HEK293T (cell line): ENCODE measurements around the gene LARP4B.
A peak's percentile ranks its signal among the peaks of the same experiment; 100 is the strongest.

ENCODE experiments used
- CTCF ChIA-PET: fragments of 350-600 bp; formaldehyde crosslinking; extraction: SDS; loops from one replicate; lab custom pipeline; 2021; ENCODE audit warnings: antibody characterized with exemption, inconsistent platforms; lab: Yijun Ruan, JAX
- POLR2A ChIA-PET: fragments of 350-600 bp; formaldehyde crosslinking; extraction: SDS; loops from one replicate; lab custom pipeline; 2020; ENCODE audit warnings: antibody characterized with exemption, inconsistent platforms; lab: Yijun Ruan, JAX
- DNase-seq: peaks from one replicate; pipeline ENCODE4 v3.0.0; 2012; ENCODE audit warnings: mixed read lengths; ENCODE audit errors: extremely low spot score
- ARNT ChIP-seq: fragments of 450-650 bp; IDR thresholded peaks from 2 replicates; pipeline ENCODE4 v1.6.1; 2017; ENCODE audit warnings: mild to moderate bottlenecking
- BHLHE40 ChIP-seq: fragments of 450-650 bp; IDR thresholded peaks from 2 replicates; pipeline ENCODE4 v1.6.1; 2016; ENCODE audit warnings: mild to moderate bottlenecking, moderate library complexity, borderline replicate concordance
- CTBP1 ChIP-seq: fragments of 450-650 bp; IDR thresholded peaks from 2 replicates; pipeline ENCODE4 v1.6.1; 2016; ENCODE audit warnings: borderline replicate concordance
- ELF4 ChIP-seq: fragments of 450-650 bp; IDR thresholded peaks from 2 replicates; pipeline ENCODE4 v1.6.1; 2017; ENCODE audit warnings: antibody characterized with exemption
- FOXA1 ChIP-seq: fragments of 450-650 bp; IDR thresholded peaks from 2 replicates; pipeline ENCODE4 v1.6.1; 2016; ENCODE audit warnings: mild to moderate bottlenecking
- FOXK2 ChIP-seq: fragments of 450-650 bp; IDR thresholded peaks from 2 replicates; pipeline ENCODE4 v1.6.1; 2016; ENCODE audit warnings: mild to moderate bottlenecking
- FOXM1 ChIP-seq: fragments of 450-650 bp; IDR thresholded peaks from 2 replicates; pipeline ENCODE4 v1.6.1; 2017; ENCODE audit warnings: mild to moderate bottlenecking, borderline replicate concordance
- HDGF ChIP-seq: fragments of 450-650 bp; IDR thresholded peaks from 2 replicates; pipeline ENCODE4 v1.6.1; 2017; ENCODE audit warnings: antibody characterized with exemption, borderline replicate concordance
- L3MBTL2 ChIP-seq: fragments of 450-650 bp; conservative IDR thresholded peaks from 2 replicates; pipeline ENCODE4 v1.6.1; 2016; ENCODE audit warnings: mild to moderate bottlenecking
- LEF1 ChIP-seq: fragments of 450-650 bp; IDR thresholded peaks from 2 replicates; pipeline ENCODE4 v1.6.1; 2017; ENCODE audit warnings: mild to moderate bottlenecking, borderline replicate concordance
- NFRKB ChIP-seq: fragments of 450-650 bp; IDR thresholded peaks from 2 replicates; pipeline ENCODE4 v1.6.1; 2016; ENCODE audit warnings: mild to moderate bottlenecking, moderate library complexity
- SP1 ChIP-seq: fragments of 450-650 bp; IDR thresholded peaks from 2 replicates; pipeline ENCODE4 v1.6.1; 2017
- SUZ12 ChIP-seq: fragments of 450-650 bp; IDR thresholded peaks from 2 replicates; pipeline ENCODE4 v1.6.1; 2016; ENCODE audit warnings: mild to moderate bottlenecking
- TARDBP ChIP-seq: fragments of 450-650 bp; IDR thresholded peaks from 2 replicates; pipeline ENCODE4 v1.6.1; 2016
- ZNF384 ChIP-seq: fragments of 450-650 bp; IDR thresholded peaks from 2 replicates; pipeline ENCODE4 v1.6.1; 2016
- TF ChIP-seq, protein P1 (sequence below): fragments of 450-650 bp; IDR thresholded peaks from 2 replicates; pipeline ENCODE4 v1.6.1; 2016

The LARP4B gene

DNA sequence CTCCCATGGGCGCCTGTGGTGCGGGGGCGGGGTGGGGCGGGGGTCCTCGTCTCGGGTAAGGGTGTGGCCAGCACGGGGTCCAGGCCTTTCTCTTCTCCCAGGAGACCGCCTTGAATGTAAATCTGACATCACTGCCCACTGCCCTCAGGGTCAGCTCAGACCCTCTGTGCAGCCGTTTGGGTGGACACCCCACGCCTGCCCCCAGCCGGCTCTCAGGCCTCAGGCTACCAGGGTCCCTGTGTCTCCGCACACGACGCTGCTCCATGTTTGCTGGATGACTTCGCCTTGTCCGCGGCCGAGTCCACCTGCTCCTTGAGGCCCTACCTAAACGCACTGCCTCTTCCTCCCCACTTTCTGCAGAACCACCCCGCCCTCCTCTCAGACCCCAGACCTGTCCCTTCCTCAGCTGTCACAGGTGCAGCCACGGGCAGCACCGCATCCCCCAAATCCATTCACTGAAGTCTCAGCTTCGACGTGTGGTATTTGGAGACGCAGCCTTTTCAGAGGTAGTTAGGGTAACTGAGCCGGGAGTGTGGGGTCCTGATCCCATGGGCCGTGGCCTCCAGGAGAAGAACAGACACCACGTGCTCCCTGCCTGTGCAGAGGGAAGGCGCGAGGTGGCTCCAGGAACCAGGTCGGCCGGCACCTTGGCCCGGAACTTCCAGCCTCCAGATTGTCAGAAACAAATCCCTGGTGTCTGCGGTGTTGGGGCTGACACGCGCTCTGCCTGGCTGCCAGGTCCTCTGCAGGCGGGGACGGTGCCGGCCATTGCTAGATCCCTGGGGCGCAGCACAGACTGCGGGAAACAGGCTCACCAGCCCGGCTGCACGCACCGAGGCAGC, 144.7 kb downstream of the LARP4B start:
- no peak for DNase-seq
- ChIA-PET POLR2A (no interaction called here), CTCF (no interaction called here)
- no peak for TF ChIP-seq SUZ12
- TF ChIP-seq FOXA1, result no peak
- TF ChIP-seq SP1, result no peak
- TF ChIP-seq CTBP1, result no peak

DNA sequence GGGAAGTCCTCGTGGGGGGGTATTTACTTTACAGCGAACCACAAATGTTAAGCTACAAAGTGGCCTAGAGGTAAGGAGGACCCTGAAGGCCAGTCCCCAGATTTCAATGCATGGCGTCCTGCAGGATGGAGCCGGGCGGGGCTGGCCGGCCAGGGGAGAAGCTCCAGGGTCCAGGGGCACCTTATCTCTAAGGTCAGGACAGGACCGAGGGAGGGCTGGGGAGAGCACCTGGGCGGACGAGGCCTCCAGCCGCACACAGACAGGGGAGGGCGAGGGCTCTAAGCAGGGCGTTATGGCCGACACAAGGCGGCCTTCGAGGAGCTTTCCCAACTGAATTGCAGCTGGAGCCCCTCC, 145.7 kb downstream of the LARP4B start:
- CTCF ChIA-PET, result no interaction called here
- peak; percentile 4 for DNase-seq
- POLR2A ChIA-PET, result no interaction called here
- TF ChIP-seq L3MBTL2 (no peak), FOXK2 (no peak), ZNF384 (no peak), FOXM1 (no peak), NFRKB (no peak), TARDBP (no peak), BHLHE40 (no peak), CTBP1 (no peak), ARNT (no peak)

DNA sequence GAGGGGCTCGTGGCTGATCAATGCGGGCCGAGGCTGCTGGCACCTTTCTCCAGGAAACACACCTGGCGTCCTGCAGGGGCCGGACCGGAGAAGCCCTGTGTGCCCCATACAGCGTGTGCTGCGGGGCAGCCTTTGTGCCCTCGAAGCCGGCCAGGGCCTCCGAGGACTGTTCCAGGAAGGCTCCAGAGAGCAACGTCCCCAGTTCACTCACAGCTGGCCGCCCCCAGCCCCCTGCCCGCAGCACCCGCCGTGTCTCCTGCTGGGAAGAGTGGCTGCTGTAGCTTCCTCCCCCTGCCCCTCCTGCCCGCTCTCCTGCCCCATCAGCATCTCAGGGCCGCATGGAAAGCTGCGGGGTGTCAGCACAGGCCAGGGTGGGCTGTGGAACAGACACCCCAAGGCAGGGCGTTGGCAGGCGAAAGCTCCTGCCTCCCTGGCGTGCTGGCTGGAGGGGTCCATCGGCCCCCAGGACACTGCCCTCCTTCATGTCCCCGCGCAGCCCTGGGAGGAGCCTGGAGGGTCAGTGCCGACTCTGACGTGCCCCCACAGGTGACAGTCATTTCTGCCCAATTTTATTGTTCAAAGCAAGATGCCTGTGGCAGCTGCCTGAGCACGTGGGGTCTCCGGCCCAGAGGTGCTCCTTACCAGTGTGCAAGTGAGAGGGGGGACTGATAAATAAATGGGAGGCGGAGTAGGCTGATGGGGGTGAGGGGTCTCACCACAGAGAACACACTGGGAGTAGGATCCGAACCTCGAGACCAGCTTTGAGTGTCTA, 146.2 kb downstream of the LARP4B start:
- ChIA-PET CTCF (interaction anchor here (0.6 to 0.8 kb wide), 2 partner anchors 92 to 274 kb away, joined by 3 read pairs; no protein-coding TSS in a partner anchor), POLR2A (no interaction called here)
- TF ChIP-seq ARNT (no peak), CTBP1 (no peak), TARDBP (no peak), ZNF384 (no peak), FOXA1 (no peak), LEF1 (no peak), FOXK2 (no peak), BHLHE40 (no peak), HDGF (no peak), SUZ12 (no peak), SP1 (no peak), ELF4 (no peak), L3MBTL2 (no peak), FOXM1 (no peak)
- TF ChIP-seq, protein P1, sequence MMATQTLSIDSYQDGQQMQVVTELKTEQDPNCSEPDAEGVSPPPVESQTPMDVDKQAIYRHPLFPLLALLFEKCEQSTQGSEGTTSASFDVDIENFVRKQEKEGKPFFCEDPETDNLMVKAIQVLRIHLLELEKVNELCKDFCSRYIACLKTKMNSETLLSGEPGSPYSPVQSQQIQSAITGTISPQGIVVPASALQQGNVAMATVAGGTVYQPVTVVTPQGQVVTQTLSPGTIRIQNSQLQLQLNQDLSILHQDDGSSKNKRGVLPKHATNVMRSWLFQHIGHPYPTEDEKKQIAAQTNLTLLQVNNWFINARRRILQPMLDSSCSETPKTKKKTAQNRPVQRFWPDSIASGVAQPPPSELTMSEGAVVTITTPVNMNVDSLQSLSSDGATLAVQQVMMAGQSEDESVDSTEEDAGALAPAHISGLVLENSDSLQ, result no peak

DNA sequence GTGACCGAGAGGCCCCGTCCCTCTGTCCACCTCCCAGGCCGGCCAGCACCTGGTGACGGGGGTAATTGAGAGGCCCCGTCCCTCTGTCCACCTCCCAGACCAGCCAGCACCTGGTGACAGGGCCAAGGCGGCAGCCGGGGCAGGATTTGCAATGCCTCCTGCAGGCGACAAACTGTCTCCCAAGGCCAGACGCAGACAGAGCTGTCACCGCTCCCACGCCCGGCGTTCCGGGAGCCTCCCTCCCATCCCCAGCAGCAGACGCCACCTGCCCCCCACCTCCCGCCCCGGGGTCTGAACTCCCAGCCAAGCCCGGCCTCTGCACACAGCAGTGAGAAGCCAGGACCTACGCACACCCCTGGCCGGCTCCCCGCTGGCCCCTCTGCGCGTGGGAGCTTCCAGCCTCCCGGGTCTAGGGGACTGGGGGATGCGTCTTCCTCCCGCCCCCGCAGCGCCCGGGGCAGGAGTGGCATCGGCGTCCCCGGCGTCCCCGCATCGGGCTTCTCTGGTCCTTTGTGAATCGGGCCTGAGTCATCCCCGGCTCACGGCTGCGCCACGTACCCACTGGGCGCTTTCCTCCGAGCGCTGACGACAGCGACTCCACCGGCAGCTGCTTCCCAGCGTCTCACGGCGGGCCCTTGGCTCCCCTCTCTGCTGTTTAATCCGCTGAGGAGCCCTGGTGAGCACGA, 147.0 kb downstream of the LARP4B start:
- DNase-seq, result peak; percentile 55
- POLR2A ChIA-PET, result no interaction called here
- CTCF ChIA-PET, result interaction anchor here (0.6 to 0.8 kb wide), 2 partner anchors 91 to 273 kb away, joined by 3 read pairs; no protein-coding TSS in a partner anchor

More for the DNA sequence above, 146.2 kb downstream of the LARP4B start:
- peak; percentile 4 for DNase-seq

DNA sequence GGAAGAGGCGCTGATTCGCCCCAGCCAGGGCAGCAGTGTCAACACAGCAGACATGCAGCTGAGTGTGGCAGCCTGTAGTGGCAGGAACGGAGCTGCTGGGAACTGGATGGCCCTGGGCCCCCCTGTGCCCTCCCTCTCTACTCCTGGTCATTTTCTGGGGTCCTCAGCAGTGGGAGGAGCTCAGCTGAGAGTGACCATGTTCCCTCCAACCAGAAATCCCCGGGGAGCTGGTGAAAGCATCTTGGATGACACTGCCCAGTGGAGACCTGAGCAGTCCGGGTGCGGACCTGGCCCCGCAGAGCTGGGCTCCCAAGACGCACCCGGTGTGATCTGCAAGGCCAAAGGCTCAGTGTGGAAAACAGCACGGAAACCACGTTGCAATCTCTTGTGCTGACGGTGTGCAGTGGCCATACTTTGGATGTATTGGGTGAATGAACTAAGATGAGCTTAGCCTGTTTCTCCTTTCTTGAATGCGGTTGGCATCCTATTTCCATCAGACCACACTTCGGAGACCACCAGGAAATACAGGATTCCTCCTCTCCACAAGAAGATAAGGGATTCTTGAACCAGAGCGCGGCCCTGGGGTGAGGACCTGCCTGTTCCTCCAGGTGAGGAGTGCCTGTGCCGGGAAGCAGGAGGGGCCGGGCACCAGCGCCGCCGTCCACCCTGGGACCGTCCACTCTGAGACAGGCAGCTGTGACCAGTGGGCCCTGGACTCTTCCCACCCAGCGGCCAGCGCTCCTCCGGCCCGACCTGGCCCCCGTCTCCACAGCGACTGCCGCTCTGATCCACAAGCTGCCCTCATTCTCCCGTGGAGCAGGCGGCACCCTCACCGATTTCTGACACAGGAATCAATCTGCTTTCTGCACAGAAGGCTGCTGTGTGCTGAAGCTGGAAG, 148.5 kb downstream of the LARP4B start:
- TF ChIP-seq, protein P1, result no peak
- TF ChIP-seq ELF4, result no peak
- TF ChIP-seq FOXK2, result no peak
- TF ChIP-seq ZNF384, result no peak
- no peak for TF ChIP-seq NFRKB
- TF ChIP-seq FOXM1, result no peak
- TF ChIP-seq ARNT, result no peak
- no peak for TF ChIP-seq HDGF
- no peak for TF ChIP-seq SP1
- no peak for TF ChIP-seq CTBP1
- no peak for TF ChIP-seq TARDBP
- no peak for TF ChIP-seq SUZ12
- no peak for TF ChIP-seq BHLHE40
- TF ChIP-seq L3MBTL2, result no peak
- no peak for TF ChIP-seq FOXA1
- no peak for TF ChIP-seq LEF1
- CTCF ChIA-PET, result no interaction called here
- POLR2A ChIA-PET, result no interaction called here
- peak; percentile 6 for DNase-seq

More for the DNA sequence above, 147.0 kb downstream of the LARP4B start:
- no peak for TF ChIP-seq FOXK2
- TF ChIP-seq, protein P1, result no peak
- TF ChIP-seq CTBP1, result no peak
- no peak for TF ChIP-seq HDGF
- no peak for TF ChIP-seq SUZ12
- no peak for TF ChIP-seq ZNF384
- TF ChIP-seq ARNT, result no peak
- TF ChIP-seq BHLHE40, result no peak
- no peak for TF ChIP-seq LEF1
- TF ChIP-seq SP1, result no peak
- TF ChIP-seq TARDBP, result no peak
- TF ChIP-seq ELF4, result no peak
- no peak for TF ChIP-seq L3MBTL2
- TF ChIP-seq FOXA1, result no peak
- TF ChIP-seq FOXM1, result no peak
- no peak for TF ChIP-seq NFRKB
